GM12878 (cell line): Measurements from ENCODE around the gene HLTF. TPM values are rescaled to one million over a fixed set of nuclear protein-coding genes. Genes with fewer than 3 reads are reported as not detected.

ENCODE experiments used
- ATAC-seq: fragments of 200-7000 bp; cut with Tn5 transposase; 3 replicates; pipeline ENCODE4 v1.9.1; 2020; ENCODE audit warnings: mild to moderate bottlenecking, moderate library complexity
- BruUV-seq: library from RNA; stranded (reverse); fragments of 400-500 nt; replicated peaks from 2 replicates; lab custom pipeline; 2021; lab: Mats Ljungman, UMichigan
- CTCF ChIA-PET: fragments of 300-600 bp; sonication (Branson Sonifier 250); formaldehyde crosslinking; extraction: SDS; loops from one replicate; lab custom pipeline; 2021; ENCODE audit warnings: inconsistent platforms; lab: Yijun Ruan, JAX
- POLR2A ChIA-PET: fragments of 350-600 bp; formaldehyde crosslinking; extraction: SDS; loops from one replicate; lab custom pipeline; 2021; ENCODE audit warnings: inconsistent platforms; lab: Charles Lee
- RAD21 ChIA-PET: fragments of 300-600 bp; sonication (Branson Sonifier 250); formaldehyde crosslinking; loops from one replicate; lab custom pipeline; 2023; ENCODE audit warnings: antibody characterized with exemption; ENCODE audit not compliant: unreplicated experiment; lab: Charles Lee
- SMC1A ChIA-PET: fragments of 300-600 bp; sonication (Branson Sonifier 250); formaldehyde crosslinking; loops from one replicate; lab custom pipeline; 2023; ENCODE audit not compliant: unreplicated experiment, uncharacterized antibody; lab: Charles Lee
- DNase-seq: peaks from one replicate; pipeline ENCODE4 v3.0.0-alpha.2; 2011; ENCODE audit warnings: low read depth, low spot score
- FAIRE-seq: peaks from 3 replicates; lab custom pipeline; 2011; peaks lifted over from hg19 to GRCh38; lab: Jason Lieb, UNC
- H2AFZ ChIP-seq: 2 replicates; pipeline ENCODE4 v1.6.0; 2011; ENCODE audit warnings: low read depth, low read length, control low read depth; ENCODE audit not compliant: control insufficient read depth
- H3K27ac ChIP-seq: 2 replicates; pipeline ENCODE4 v1.5.1; 2011; ENCODE audit warnings: control low read depth; ENCODE audit not compliant: control insufficient read depth, insufficient read depth
- H3K27me3 ChIP-seq, 2 experiments: replicated peaks in 1 of 2; 2 replicates each; pipeline versions ENCODE4 v1.6.0 to v1.6.1; 2011; ENCODE audit warnings: low read length in 1 of 2; ENCODE audit not compliant: control insufficient read depth in 2 of 2, insufficient read depth in 2 of 2
- H3K36me3 ChIP-seq, 2 experiments: 2 replicates each; pipeline ENCODE4 v1.5.1; 2011; ENCODE audit warnings: low read length in 1 of 2; ENCODE audit not compliant: control insufficient read depth in 2 of 2, insufficient read depth in 2 of 2
- H3K4me1 ChIP-seq: 2 replicates; pipeline ENCODE4 v1.6.1; 2011; ENCODE audit warnings: mild to moderate bottlenecking, low read length, moderate library complexity, mixed read lengths; ENCODE audit not compliant: control insufficient read depth, insufficient read depth
- H3K4me2 ChIP-seq: 2 replicates; pipeline ENCODE4 v1.6.0; 2011; ENCODE audit warnings: control low read depth; ENCODE audit not compliant: control insufficient read depth, insufficient read depth
- H3K4me3 ChIP-seq: fragments of 200-600 bp; sonication (generic); 2 replicates; pipeline ENCODE4 v1.5.1; 2016
- H3K79me2 ChIP-seq: 2 replicates; pipeline ENCODE4 v1.6.0; 2011; ENCODE audit warnings: low read length; ENCODE audit not compliant: control insufficient read depth, insufficient read depth
- H3K9ac ChIP-seq: 2 replicates; pipeline ENCODE4 v1.8.0; 2011; ENCODE audit warnings: low read length, control low read depth, mixed read lengths; ENCODE audit not compliant: control insufficient read depth, insufficient read depth
- H3K9me3 ChIP-seq: replicated peaks from 3 replicates; pipeline ENCODE4 v1.5.1; 2011; ENCODE audit warnings: mild to moderate bottlenecking, low read length; ENCODE audit not compliant: control insufficient read depth, insufficient read depth
- H4K20me1 ChIP-seq: 2 replicates; pipeline ENCODE4 v1.6.0; 2011; ENCODE audit not compliant: control insufficient read depth, insufficient read depth
- BACH1 ChIP-seq: fragments of 450-650 bp; IDR thresholded peaks from 2 replicates; pipeline ENCODE4 v1.6.1; 2017; ENCODE audit warnings: mild to moderate bottlenecking, borderline replicate concordance
- E2F8 ChIP-seq: fragments of 450-650 bp; IDR thresholded peaks from 2 replicates; pipeline ENCODE4 v1.6.1; 2018; ENCODE audit warnings: mild to moderate bottlenecking, low read depth, moderate library complexity; ENCODE audit not compliant: partially characterized antibody
- E4F1 ChIP-seq: fragments of 450-650 bp; IDR thresholded peaks from 2 replicates; pipeline ENCODE4 v1.6.1; 2018; ENCODE audit warnings: borderline replicate concordance, mild to moderate bottlenecking; ENCODE audit not compliant: partially characterized antibody
- MTA3 ChIP-seq: IDR thresholded peaks from 2 replicates; pipeline ENCODE4 v1.6.1; 2012; ENCODE audit warnings: low read length, inconsistent platforms, borderline replicate concordance
- RCOR1 ChIP-seq: conservative IDR thresholded peaks from 2 replicates; pipeline ENCODE4 v1.6.1; 2012; ENCODE audit warnings: low read depth, low read length, improper control_type of control experiment
- YY1 ChIP-seq: IDR thresholded peaks from 2 replicates; pipeline ENCODE4 v1.6.1; 2011; ENCODE audit warnings: low read depth, mild to moderate bottlenecking, low read length
- WGBS: methylation state at CpG from one replicate; pipeline ENCODE4 v1.1.6; 2016; ENCODE audit warnings: low lambda C conversion rate; ENCODE audit not compliant: insufficient replicate concordance, insufficient coverage; ENCODE audit errors: missing lambda C conversion rate; 5-methylcytosine and 5-hydroxymethylcytosine counted together
- in situ Hi-C: fragments of 300-500 bp; cut with MboI; formaldehyde crosslinking; loops from 9 replicates; pipeline ENCODE4 v1.14.3; 2018; ENCODE audit warnings: mixed read lengths
- intact Hi-C: fragments of 100-400 bp; cut with micrococcal nuclease; formaldehyde crosslinking; loops from one replicate; pipeline ENCODE4 v1.14.2; 2022; ENCODE audit not compliant: unreplicated experiment
- polyA plus RNA-seq, 11 experiments: library from polyadenylated mRNA; depleted of rRNA in 4 of 11; unstranded in 6 of 11; stranded (reverse) in 5 of 11; fragments of >200 nt; fragmentation: Nextera tagmentation in 4 of 11; fragmentation: Illumina TruSeq in 1 of 11; extraction: Ambion mirVana in 4 of 11; extraction: Trizol in 1 of 11; gene quantifications; 1 replicate in 1 of 11; 2 replicates in 10 of 11; pipeline versions ENCODE4 v1.2.1 to v1.2.3, GENCODE V29; 2011 to 2016; ENCODE audit warnings: inconsistent platforms in 2 of 11, missing spikeins in 2 of 11, low read depth in 1 of 11
- total RNA-seq, 4 experiments: library from RNA; depleted of rRNA in 3 of 4; stranded (reverse); fragments of >200 nt in 3 of 4; fragmentation: Illumina TruSeq in 1 of 4; extraction: Trizol in 1 of 4; gene quantifications; 2 replicates each; pipeline versions ENCODE4 v1.2.1 to v1.2.3, GENCODE V29; 2013 to 2021

HLTF gene
- total and polyA plus RNA-seq, 10 of the 15 experiments (the other 5 are each of a cell fraction or from before 2014, with no cell fraction given), result 13.7 to 50.4 (median 31.7) TPM

GRCh38 chr3:149020196-149020838 is 66.0 kb downstream of the HLTF start:
- H3K36me3 ChIP-seq, result peaks cover 6 to 13% of the 10 kb centered on the region in 2 experiments
- H3K9ac ChIP-seq, result no peak overlapping the region
- TF ChIP-seq E4F1 (no peak), YY1 (no peak), E2F8 (no peak), MTA3 (no peak), BACH1 (no peak), RCOR1 (no peak)
- ChIA-PET CTCF (no interaction called here), RAD21 (no interaction called here), POLR2A (no interaction called here), SMC1A (interaction anchor here (1.2 kb wide), 1 partner anchor 101 kb away, joined by 3 read pairs; no protein-coding TSS in a partner anchor)
- FAIRE-seq (no peak), ATAC-seq (no peak), DNase-seq (no peak)
- BruUV-seq, result no TSS peak
- H2AFZ ChIP-seq, result no peak overlapping the region
- no peaks in the 10 kb centered on the region for H3K4me1 ChIP-seq
- H3K4me2 ChIP-seq, result no peak overlapping the region
- no peak overlapping the region for H3K4me3 ChIP-seq
- H4K20me1 ChIP-seq, result no peaks in the 10 kb centered on the region
- intact Hi-C loops, result no loop called here
- no peaks in the 10 kb centered on the region for H3K27me3 ChIP-seq
- WGBS, result 39% methylated on average over 3 of the region's 3 CpGs
- in situ Hi-C loops, result no loop called here
- no peaks in the 10 kb centered on the region for H3K79me2 ChIP-seq
- H3K9me3 ChIP-seq, result peaks cover 4% of the 10 kb centered on the region; the same call in 2 of the 3 replicates
- H3K27ac ChIP-seq, result no peak overlapping the region
